Measurements from ENCODE around the gene OR13C9.
"Not testable (repeated sequence)": the region's sequence is repeated elsewhere in the genome, so short reads cannot be mapped to it uniquely, and the experiment has no call there.

The OR13C9 gene

GRCh38 chr9:104611213-104611612 lies 6.8 kb downstream of the OR13C9 start:
- no peak for TF ChIP-seq CTCF (IDR thresholded peaks at IDR 0.05; ENCODE audit: low read depth, low read length)
- Histone ChIP-seq H3K4me3 (ENCODE audit: low read depth, low read length) (no peak overlapping the region), H3K4me1 (no peaks in the 10 kb centered on the region), H3K36me3 (no peaks in the 10 kb centered on the region), H3K27me3 (no peaks in the 10 kb centered on the region), H3K9me3 (no peaks in the 10 kb centered on the region)
- DNase-seq: no peak

- no peaks in the 10 kb centered on the region for H3K36me3 ChIP-seq
- H3K27me3 ChIP-seq: no peaks in the 10 kb centered on the region
- H3K4me1 ChIP-seq: no peaks in the 10 kb centered on the region
- DNase-seq: no peak
- H3K9me3 ChIP-seq: no peaks in the 10 kb centered on the region
- no peak overlapping the region for H3K4me3 ChIP-seq (ENCODE audit: low read depth, low read length)
- TF ChIP-seq CTCF (IDR thresholded peaks at IDR 0.05; ENCODE audit: low read depth, low read length): no peak
Observed at GRCh38 chr9:104608336-104608735, 9.7 kb downstream of the OR13C9 start.

- H3K36me3 ChIP-seq: no peaks in the 10 kb centered on the region
- H3K4me3 ChIP-seq (ENCODE audit: low read depth, low read length): no peak overlapping the region
- H3K4me1 ChIP-seq: no peaks in the 10 kb centered on the region
- DNase-seq: no peak
- no peaks in the 10 kb centered on the region for H3K9me3 ChIP-seq
- no peaks in the 10 kb centered on the region for H3K27me3 ChIP-seq
- no peak for TF ChIP-seq CTCF (IDR thresholded peaks at IDR 0.05; ENCODE audit: low read depth, low read length)
Observed at GRCh38 chr9:104606152-104606551, 11.9 kb downstream of the OR13C9 start.

- not testable (repeated sequence) for H3K9me3 ChIP-seq; H3K4me1 ChIP-seq; H3K4me3 ChIP-seq (ENCODE audit: low read depth, low read length); DNase-seq; H3K27me3 ChIP-seq; H3K36me3 ChIP-seq
Observed at GRCh38 chr9:104605527-104605926, 12.5 kb downstream of the OR13C9 start, which contains the start of gene OR13C2. OR13C2 (minus strand) TSS chr9:104605627; CDS start chr9:104605627, 0 bp downstream.

GRCh38 chr9:104604801-104605200 lies 13.2 kb downstream of the OR13C9 start:
- Histone ChIP-seq H3K4me3 (ENCODE audit: low read depth, low read length) (no peak overlapping the region), H3K4me1 (no peaks in the 10 kb centered on the region), H3K9me3 (no peaks in the 10 kb centered on the region), H3K27me3 (no peaks in the 10 kb centered on the region), H3K36me3 (no peaks in the 10 kb centered on the region)
- TF ChIP-seq CTCF (IDR thresholded peaks at IDR 0.05; ENCODE audit: low read depth, low read length): no peak
- DNase-seq: no peak

- not testable (repeated sequence) for H3K36me3 ChIP-seq; H3K4me1 ChIP-seq; H3K4me3 ChIP-seq (ENCODE audit: low read depth, low read length); DNase-seq; H3K27me3 ChIP-seq; H3K9me3 ChIP-seq
Observed at GRCh38 chr9:104599313-104599712, 18.7 kb downstream of the OR13C9 start, which contains the start of gene OR13C5. OR13C5 (minus strand) TSS chr9:104599413; CDS start chr9:104599413, 0 bp downstream.

GRCh38 chr9:104598749-104599148 lies 19.3 kb downstream of the OR13C9 start:
- H3K27me3 ChIP-seq; H3K9me3 ChIP-seq; H3K4me3 ChIP-seq (ENCODE audit: low read depth, low read length); H3K36me3 ChIP-seq; DNase-seq; H3K4me1 ChIP-seq: not testable (repeated sequence)

- Histone ChIP-seq H3K4me1 (no peaks in the 10 kb centered on the region), H3K27me3 (no peaks in the 10 kb centered on the region), H3K9me3 (no peaks in the 10 kb centered on the region), H3K36me3 (no peaks in the 10 kb centered on the region), H3K4me3 (ENCODE audit: low read depth, low read length) (no peak overlapping the region)
- no peak for DNase-seq
- no peak for TF ChIP-seq CTCF (IDR thresholded peaks at IDR 0.05; ENCODE audit: low read depth, low read length)
Observed at GRCh38 chr9:104589626-104590025, 28.4 kb downstream of the OR13C9 start.
